ENCODE data around the gene CMTM2.

GRCh38 chr16:66569827-66570405 is 9.3 kb upstream of the CMTM2 start:
- no peak for TF ChIP-seq POLR2A (IDR thresholded peaks at IDR 0.05)
- TF ChIP-seq CTCF (IDR thresholded peaks at IDR 0.05), result no peak
